T-helper 2 cell treated with Interferon-gamma antibody and Interleukin-4, amounts not matched to agents 100 ng/mL and 5 ng/mL, for 36 hours (primary cell): Measurements from ENCODE around the gene FSTL4. TPM values are rescaled to one million over a fixed set of nuclear protein-coding genes. Genes with fewer than 3 reads are reported as not detected.

ENCODE experiments used
- intact Hi-C: fragments of 100-400 bp; cut with micrococcal nuclease; formaldehyde crosslinking; loops from one replicate; pipeline ENCODE4 v1.15.1; 2023
- total RNA-seq: library from RNA; stranded (reverse); gene quantifications from 2 replicates; pipeline ENCODE4 v1.2.3, GENCODE V29; 2022

Gene FSTL4
- total RNA-seq, 1 donor from 2014 or later = not detected

DNA sequence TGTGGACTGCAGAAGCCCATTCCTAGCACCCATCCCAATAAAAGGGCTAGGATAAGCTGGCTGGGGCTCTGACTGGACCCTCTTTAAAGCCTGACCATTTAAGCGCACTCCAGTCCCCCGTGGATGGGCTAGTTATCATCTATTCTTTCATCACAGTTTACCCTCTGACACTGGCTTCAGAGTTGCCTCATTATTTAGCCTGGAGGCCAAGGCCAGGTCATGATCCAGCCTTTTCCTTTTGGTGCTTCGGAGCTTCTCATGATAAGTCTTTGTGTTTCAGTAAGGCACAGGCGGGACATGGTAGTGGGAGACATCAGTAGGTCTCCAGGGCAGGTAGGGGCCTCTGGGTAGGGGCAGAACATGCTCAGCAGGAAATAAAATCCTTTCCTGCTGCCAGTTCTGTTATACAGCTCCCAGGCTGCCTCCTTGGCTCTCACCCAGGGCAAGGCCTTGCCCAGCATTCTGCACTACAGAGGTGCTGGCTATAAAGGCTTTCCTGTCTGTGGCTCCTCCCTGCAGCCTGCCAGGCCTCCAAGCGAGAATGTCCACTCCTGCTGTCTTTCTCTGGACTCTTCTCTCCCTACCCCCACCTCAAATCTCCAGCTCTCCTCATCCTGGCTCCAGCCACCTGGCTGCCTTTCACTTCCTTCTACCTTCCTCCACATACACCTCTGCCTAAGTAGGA, 128.8 kb downstream of the FSTL4 start:
- intact Hi-C loops = no loop called here

DNA sequence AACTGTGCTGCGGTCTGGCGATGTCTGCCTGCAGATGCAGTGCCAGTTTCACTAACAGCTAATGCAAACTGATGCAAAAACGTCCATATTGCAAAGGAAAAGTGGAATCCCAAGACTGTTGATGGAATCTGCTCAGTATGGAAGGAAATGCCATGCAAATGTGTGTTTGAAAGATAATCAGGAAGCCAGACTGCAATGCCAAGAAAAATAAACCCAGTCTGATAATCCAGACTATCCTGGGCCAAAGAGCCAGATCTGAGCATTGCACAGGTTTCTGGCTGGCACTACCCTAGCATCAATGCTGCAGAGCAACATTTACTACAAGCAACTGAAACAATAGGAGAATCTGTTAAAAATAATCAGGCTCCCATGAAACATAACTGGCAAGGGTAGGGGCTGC, 130.3 kb downstream of the FSTL4 start:
- intact Hi-C loops = no loop called here

DNA sequence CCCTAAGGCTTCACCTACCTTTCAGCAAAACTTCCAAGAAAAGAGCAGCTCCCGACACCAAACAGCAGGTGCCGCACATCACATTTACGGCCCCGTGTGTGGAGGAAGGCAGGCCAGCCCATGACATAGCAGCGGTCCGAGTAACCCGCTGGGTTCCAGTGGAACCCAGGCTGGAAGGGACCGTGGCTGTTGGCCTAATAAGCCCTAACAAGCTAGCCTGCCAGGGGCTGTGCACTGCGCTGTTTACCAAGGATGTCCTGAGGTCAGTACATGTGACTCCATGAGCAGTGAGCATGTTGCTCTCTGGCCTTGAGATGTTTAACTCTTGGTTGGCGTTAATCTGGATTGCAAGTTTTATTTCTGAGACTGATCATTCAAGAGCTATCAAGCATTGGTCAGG, 131.5 kb downstream of the FSTL4 start:
- intact Hi-C loops = no loop called here

- intact Hi-C loops = no loop called here
Measured at GRCh38 chr5:133480366-133480765, 132.0 kb downstream of the FSTL4 start.

- intact Hi-C loops = no loop called here
Measured at GRCh38 chr5:133478199-133478985, 133.9 kb downstream of the FSTL4 start.

DNA sequence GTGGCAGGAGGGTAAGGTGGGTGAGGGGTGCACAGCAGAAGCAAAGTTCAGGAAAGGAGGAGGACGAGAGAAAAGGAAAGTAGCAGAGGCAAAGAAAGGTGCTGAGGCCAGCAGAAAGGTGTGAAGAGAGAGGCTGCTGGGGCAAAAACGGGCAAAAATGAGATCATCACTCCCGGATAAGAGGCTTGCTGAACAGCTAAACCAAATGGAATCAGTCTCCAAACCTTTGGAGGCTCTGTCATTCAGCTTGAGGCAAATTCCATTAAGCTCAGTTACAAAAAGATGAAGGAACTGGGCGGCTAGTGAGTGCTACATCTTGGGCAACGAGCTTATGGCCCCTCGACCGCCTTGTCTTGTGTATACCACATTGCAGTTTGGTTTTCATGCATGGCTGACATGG, 136.4 kb downstream of the FSTL4 start:
- intact Hi-C loops = no loop called here

DNA sequence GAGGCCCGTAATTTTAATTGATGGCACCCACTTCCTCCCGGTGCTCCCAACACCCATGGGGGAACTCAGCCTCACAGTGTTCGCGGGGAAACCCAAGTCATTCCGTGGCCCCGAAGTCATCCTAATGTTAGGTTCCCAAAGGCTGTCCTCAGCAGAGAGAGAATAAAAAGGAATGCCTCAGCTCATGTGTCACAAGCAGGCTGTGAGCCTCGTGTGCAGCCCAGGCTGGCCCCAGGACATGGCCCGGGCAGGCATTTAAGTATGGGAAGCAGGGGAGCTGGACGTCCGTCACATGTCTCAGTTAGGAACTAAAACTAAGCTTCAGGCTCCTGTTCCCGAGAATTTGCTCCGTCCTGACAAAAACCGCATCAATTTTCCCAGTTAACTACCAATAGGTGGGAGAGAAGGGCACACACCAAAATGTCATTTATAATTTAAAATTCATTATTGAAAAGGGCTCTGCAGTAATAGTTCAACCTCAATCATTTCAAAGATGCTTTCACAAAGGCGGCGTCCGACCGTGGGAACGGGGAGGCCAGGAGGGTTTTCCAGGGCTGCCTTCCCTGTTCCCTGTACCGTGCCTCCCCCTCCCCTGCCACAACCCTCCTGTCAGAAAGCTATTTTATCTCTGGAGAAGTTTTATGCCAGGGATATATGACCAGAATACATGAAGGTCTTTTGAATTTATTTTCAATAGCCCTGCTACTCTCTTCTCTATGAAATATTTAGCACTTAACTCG, 137.3 kb downstream of the FSTL4 start:
- intact Hi-C loops = no loop called here

DNA sequence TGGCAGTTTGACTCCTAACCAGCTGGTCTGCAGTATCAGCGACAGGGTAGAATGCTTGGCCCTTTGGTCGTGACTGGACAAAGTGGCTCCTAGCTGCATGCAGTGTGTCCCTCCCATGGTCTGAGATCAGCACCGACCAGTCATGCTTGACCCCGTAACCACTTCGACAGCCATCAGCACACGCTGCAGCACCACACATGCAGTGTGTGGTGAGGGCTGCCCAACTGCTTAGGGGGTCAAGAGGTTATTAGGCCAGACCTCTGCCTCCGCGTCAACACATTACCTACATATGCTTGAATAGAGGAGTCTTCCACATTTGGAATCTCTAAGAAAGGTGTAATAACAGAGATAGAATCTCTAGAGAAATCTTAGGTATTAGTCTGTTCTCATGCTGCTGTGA, 139.1 kb downstream of the FSTL4 start:
- intact Hi-C loops = no loop called here

GRCh38 chr5:133472829-133473228, 139.5 kb downstream of the FSTL4 start:
- intact Hi-C loops = no loop called here

DNA sequence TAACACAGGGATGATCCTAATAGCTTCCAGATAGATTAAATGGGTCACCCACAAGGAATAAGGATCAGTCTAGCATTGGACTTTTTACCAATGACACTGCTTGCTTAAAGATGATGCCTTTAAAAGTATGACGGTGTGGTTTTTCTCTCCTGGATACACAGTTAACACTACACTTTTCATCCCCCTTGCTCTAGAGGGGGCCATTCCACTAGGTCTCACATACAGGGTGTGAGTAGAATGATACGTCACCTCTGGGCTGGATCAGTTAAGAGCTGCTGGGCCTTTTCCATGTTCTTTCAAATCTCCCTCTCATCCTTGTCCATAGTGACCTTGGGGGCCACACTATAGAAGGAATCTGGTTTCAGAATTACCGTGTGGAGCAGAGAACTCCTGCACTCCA, 140.6 kb downstream of the FSTL4 start:
- intact Hi-C loops = no loop called here

DNA sequence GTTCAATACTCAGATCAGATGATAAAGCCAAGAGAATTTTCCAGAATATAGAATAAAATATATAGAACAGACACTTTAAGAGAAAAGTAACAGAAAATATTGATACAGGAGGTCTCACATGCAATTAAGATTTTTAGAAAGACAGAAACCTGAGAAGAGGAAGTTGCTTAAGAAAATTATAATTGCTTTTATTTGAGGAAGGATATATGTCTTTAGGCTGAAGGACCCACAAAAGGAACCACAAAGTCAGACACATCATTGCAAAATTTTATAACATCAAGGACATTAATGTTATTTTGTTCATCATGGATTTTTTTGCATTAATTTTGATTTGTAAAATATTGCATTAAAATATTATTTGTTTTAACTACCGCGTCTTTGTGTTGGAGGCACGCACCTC, 141.5 kb downstream of the FSTL4 start:
- intact Hi-C loops = no loop called here

- intact Hi-C loops = no loop called here
Measured at GRCh38 chr5:133469846-133470245, 142.5 kb downstream of the FSTL4 start.

- intact Hi-C loops = no loop called here
Measured at GRCh38 chr5:133469252-133469651, 143.1 kb downstream of the FSTL4 start.

- intact Hi-C loops = no loop called here
Measured at GRCh38 chr5:133468596-133468995, 143.7 kb downstream of the FSTL4 start.

GRCh38 chr5:133467826-133468463, 144.4 kb downstream of the FSTL4 start:
- intact Hi-C loops = no loop called here

GRCh38 chr5:133467335-133467779, 145.0 kb downstream of the FSTL4 start:
- intact Hi-C loops = no loop called here

GRCh38 chr5:133466556-133467334, 145.6 kb downstream of the FSTL4 start:
- intact Hi-C loops = no loop called here

GRCh38 chr5:133464013-133464412, 148.3 kb downstream of the FSTL4 start:
- intact Hi-C loops = no loop called here

- intact Hi-C loops = no loop called here
Measured at GRCh38 chr5:133461796-133462516, 150.4 kb downstream of the FSTL4 start.

DNA sequence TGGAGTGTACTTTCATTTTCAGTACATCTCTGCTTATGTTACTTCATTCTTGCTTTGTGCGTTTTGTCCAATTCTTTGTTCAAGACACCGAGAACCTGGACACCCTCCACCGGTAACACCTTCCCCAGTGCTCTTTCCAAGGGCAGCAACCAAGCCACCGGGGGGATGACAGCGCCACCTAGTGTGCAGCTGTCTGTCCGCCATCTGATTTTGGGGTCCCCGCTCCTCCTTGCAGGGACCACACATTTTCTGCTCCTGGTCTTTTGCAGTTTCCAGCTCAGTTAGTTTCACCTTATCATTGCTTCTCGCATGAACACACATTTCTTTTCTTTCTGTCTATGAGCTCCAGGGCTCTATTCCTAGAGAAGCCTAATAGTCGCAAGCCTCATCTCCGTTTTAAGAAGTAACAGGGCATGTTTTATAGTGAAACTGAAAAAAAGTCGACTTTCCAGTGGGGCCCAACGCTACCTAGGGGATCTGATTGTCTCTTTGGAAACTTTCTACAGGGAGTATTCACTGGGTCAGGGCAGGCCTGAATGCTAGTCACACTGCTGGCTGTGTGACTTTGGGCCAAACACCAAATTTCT, 152.1 kb downstream of the FSTL4 start:
- intact Hi-C loops = loop anchor here (1.0 kb wide), 1 partner anchor 349 kb away; no protein-coding TSS in a partner anchor
